ENCODE results near the gene PDCD2.
"Not testable (repeated sequence)": the region's sequence is repeated elsewhere in the genome, so short reads cannot be mapped to it uniquely, and the experiment has no call there.

PDCD2 gene

DNA sequence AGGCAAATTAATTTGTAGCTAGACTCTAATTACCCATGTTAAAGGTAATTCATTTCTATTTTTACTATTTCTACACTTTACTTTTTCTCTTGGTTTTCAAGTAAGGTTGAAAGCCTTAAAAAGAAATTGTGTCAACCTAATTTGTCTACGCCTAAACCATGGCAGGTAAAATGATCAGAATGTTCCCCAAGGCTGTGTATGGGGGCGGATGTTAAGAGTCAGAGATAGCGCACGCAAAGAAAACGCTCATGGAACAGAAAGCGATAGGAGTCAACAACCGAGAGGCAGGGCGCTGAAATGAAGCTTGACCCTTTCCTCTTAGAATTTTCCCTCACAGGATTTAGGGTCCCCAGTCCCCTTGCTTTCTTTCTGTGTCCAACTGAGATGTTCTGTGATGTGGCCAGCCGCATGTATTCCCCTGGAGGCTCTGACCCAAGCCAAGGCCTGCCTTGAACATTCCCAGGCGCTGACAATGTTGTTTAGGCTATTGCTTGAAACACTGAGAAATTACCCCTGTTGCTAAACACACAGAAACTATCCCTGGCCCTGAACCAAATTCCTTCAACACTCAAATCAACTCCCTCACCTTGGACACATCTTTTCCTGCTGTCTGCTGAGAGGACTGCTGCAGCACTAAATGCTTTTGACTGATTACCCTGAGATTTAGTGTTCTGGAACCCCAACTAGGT is 42.3 kb downstream of the PDCD2 start:
- Histone ChIP-seq H3K36me3 (ENCODE audit: insufficient read depth, insufficient read length, low read length) (peaks cover 88% of the 10 kb centered on the region), H3K9me3 (ENCODE audit: insufficient read depth, low read length) (no peaks in the 10 kb centered on the region), H3K4me3 (ENCODE audit: insufficient read length, low read depth) (no peak overlapping the region), H3K27me3 (ENCODE audit: insufficient read depth, insufficient read length) (no peaks in the 10 kb centered on the region), H3K4me1 (ENCODE audit: insufficient read depth, insufficient read length) (no peaks in the 10 kb centered on the region), H3K9ac (ENCODE audit: insufficient read length, low read depth) (no peak overlapping the region)
- no peak for TF ChIP-seq SUZ12 (IDR thresholded peaks at IDR 0.05; ENCODE audit: extremely low read depth, insufficient read depth, insufficient read length)
- no peak for TF ChIP-seq ZNF274 (IDR thresholded peaks at IDR 0.05; ENCODE audit: low read depth, low read length)
- TF ChIP-seq YY1 (IDR thresholded peaks at IDR 0.05; ENCODE audit: insufficient read depth, insufficient read length) = no peak
- no peak for DNase-seq (ENCODE audit: low read depth, low spot score)

DNA sequence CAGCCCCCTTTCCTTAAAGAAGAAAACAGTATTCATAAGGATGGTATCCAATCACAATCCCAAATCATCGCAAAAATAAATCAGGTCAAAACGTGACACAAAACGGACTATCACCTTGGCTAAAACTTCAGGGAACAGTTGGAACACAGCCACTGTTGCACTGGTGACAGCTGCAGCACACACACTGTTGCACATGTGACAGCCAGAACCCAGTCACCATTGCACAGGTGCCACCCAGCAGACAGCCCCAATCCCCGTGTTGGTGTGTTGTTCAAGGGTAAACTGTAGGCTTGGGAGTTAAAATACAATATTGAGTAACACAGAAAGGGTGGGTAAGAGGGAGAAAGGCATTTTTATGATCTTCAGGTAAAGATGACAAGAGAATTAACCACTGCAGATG is 47.1 kb downstream of the PDCD2 start:
- Histone ChIP-seq H3K4me1 (ENCODE audit: insufficient read depth, insufficient read length) (no peaks in the 10 kb centered on the region), H3K9ac (ENCODE audit: insufficient read length, low read depth) (no peak overlapping the region), H3K9me3 (ENCODE audit: insufficient read depth, low read length) (no peaks in the 10 kb centered on the region), H3K36me3 (ENCODE audit: insufficient read depth, insufficient read length, low read length) (peaks cover 92% of the 10 kb centered on the region), H3K4me3 (ENCODE audit: insufficient read length, low read depth) (no peak overlapping the region), H3K27me3 (ENCODE audit: insufficient read depth, insufficient read length) (no peaks in the 10 kb centered on the region)
- DNase-seq (ENCODE audit: low read depth, low spot score) = no peak
- no peak for TF ChIP-seq SUZ12 (IDR thresholded peaks at IDR 0.05; ENCODE audit: extremely low read depth, insufficient read depth, insufficient read length)
- no peak for TF ChIP-seq YY1 (IDR thresholded peaks at IDR 0.05; ENCODE audit: insufficient read depth, insufficient read length)
- no peak for TF ChIP-seq ZNF274 (IDR thresholded peaks at IDR 0.05; ENCODE audit: low read depth, low read length)

DNA sequence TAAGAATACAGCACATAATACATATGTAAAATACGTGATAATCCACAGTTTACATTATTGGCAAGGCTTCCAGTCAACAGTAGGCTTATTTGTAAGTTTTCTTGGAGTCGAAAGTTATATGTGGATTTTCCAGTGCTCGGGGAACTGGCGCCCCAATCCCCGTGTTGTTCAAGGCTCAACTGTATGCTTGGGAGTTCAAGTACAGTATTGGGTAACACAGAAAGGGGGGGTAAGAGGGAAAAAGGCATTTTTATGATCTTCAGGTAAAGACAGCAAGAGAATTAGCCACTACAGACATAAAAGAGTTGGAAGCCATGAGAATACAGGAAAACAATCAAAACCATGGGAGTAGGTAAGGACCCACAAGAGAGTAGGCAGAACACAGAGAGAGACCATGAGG is 47.8 kb downstream of the PDCD2 start:
- Histone ChIP-seq H3K27me3 (ENCODE audit: insufficient read depth, insufficient read length) (no peaks in the 10 kb centered on the region), H3K9me3 (ENCODE audit: insufficient read depth, low read length) (no peaks in the 10 kb centered on the region), H3K4me3 (ENCODE audit: insufficient read length, low read depth) (no peak overlapping the region), H3K9ac (ENCODE audit: insufficient read length, low read depth) (no peak overlapping the region), H3K4me1 (ENCODE audit: insufficient read depth, insufficient read length) (no peaks in the 10 kb centered on the region), H3K36me3 (ENCODE audit: insufficient read depth, insufficient read length, low read length) (peaks cover 91% of the 10 kb centered on the region)
- DNase-seq (ENCODE audit: low read depth, low spot score) = no peak
- no peak for TF ChIP-seq SUZ12 (IDR thresholded peaks at IDR 0.05; ENCODE audit: extremely low read depth, insufficient read depth, insufficient read length)
- no peak for TF ChIP-seq YY1 (IDR thresholded peaks at IDR 0.05; ENCODE audit: insufficient read depth, insufficient read length)
- no peak for TF ChIP-seq ZNF274 (IDR thresholded peaks at IDR 0.05; ENCODE audit: low read depth, low read length)

DNA sequence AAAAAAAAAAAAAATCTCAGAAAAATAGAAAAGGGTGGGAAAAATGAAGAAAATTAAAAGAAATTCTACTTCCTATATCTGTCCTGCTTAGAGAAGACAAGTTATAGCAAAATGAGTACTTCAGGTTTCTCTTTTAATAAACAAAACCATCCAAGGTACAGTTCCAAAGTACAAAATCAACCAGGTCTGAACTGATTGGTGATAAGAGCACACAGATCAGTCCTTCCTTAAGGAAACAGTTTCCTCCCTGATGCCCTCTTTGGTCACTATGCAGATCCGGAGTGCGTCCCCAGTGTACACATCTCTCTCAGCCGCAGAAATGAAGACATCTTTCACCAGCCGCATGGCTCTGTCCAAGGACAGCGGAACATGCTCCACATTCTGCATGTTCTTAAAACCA is 49.4 kb downstream of the PDCD2 start:
- Histone ChIP-seq H3K9ac (ENCODE audit: insufficient read length, low read depth) (no peak overlapping the region), H3K27me3 (ENCODE audit: insufficient read depth, insufficient read length) (no peaks in the 10 kb centered on the region), H3K9me3 (ENCODE audit: insufficient read depth, low read length) (no peaks in the 10 kb centered on the region), H3K4me3 (ENCODE audit: insufficient read length, low read depth) (no peak overlapping the region), H3K36me3 (ENCODE audit: insufficient read depth, insufficient read length, low read length) (peaks cover 77% of the 10 kb centered on the region), H3K4me1 (ENCODE audit: insufficient read depth, insufficient read length) (no peaks in the 10 kb centered on the region)
- DNase-seq (ENCODE audit: low read depth, low spot score) = no peak
- no peak for TF ChIP-seq ZNF274 (IDR thresholded peaks at IDR 0.05; ENCODE audit: low read depth, low read length)
- no peak for TF ChIP-seq YY1 (IDR thresholded peaks at IDR 0.05; ENCODE audit: insufficient read depth, insufficient read length)
- TF ChIP-seq SUZ12 (IDR thresholded peaks at IDR 0.05; ENCODE audit: extremely low read depth, insufficient read depth, insufficient read length) = no peak

DNA sequence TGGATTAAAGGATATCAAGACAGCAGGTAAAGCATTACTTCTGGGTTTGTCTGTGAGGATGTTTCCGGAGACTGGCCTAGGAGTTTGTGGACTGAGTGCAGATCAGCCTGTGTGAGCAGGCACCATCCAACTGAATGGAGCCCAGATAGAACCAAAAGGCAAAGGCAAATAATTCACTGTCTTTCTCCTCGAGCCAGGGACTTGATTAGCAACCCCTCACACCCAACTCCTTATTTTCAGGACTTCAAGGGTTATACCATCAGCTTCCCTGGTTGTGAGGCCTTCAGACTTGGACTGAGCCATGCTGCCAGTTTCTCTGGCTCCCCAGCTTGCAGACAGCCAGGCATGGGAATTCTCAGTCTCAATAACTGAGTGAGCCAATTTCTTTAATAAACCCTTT is 50.6 kb downstream of the PDCD2 start:
- Histone ChIP-seq H3K36me3 (ENCODE audit: insufficient read depth, insufficient read length, low read length) (peaks cover 69% of the 10 kb centered on the region), H3K9me3 (ENCODE audit: insufficient read depth, low read length) (no peaks in the 10 kb centered on the region), H3K9ac (ENCODE audit: insufficient read length, low read depth) (no peak overlapping the region), H3K27me3 (ENCODE audit: insufficient read depth, insufficient read length) (no peaks in the 10 kb centered on the region), H3K4me1 (ENCODE audit: insufficient read depth, insufficient read length) (no peaks in the 10 kb centered on the region), H3K4me3 (ENCODE audit: insufficient read length, low read depth) (no peak overlapping the region)
- DNase-seq (ENCODE audit: low read depth, low spot score) = no peak
- no peak for TF ChIP-seq YY1 (IDR thresholded peaks at IDR 0.05; ENCODE audit: insufficient read depth, insufficient read length)
- TF ChIP-seq SUZ12 (IDR thresholded peaks at IDR 0.05; ENCODE audit: extremely low read depth, insufficient read depth, insufficient read length) = no peak
- TF ChIP-seq ZNF274 (IDR thresholded peaks at IDR 0.05; ENCODE audit: low read depth, low read length) = no peak

DNA sequence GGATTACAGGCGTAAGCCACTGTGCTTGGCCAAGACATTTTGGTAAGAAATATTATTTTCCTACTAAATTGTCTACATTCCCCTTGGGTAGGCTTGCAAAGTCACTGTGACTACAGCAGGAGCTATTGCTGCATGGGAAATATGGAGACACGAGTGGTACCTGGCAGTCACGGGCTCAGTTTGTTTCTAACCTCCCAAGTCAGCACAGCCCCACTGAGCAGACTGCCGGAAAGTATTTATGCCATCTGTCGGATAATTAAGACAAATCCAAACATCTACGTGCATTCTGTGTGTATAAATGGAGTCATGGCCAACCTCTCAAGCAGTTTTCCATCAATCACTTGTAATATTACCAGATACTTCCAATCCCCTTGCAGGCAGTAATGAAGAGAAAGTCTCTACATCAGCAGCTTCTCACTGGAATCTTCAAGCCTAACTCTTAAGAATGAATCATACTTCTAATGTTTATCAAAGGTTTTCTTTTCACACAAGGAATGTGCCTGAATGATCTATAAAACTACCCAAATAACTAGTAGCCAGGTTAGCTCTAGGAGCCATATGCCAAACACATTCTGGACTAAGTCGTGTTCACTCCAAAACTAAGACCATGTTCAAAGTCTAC is 51.5 kb downstream of the PDCD2 start:
- Histone ChIP-seq H3K36me3 (ENCODE audit: insufficient read depth, insufficient read length, low read length) (peaks cover 62% of the 10 kb centered on the region), H3K9ac (ENCODE audit: insufficient read length, low read depth) (no peak overlapping the region), H3K4me1 (ENCODE audit: insufficient read depth, insufficient read length) (no peaks in the 10 kb centered on the region), H3K27me3 (ENCODE audit: insufficient read depth, insufficient read length) (no peaks in the 10 kb centered on the region), H3K9me3 (ENCODE audit: insufficient read depth, low read length) (no peaks in the 10 kb centered on the region), H3K4me3 (ENCODE audit: insufficient read length, low read depth) (no peak overlapping the region)
- no peak for TF ChIP-seq YY1 (IDR thresholded peaks at IDR 0.05; ENCODE audit: insufficient read depth, insufficient read length)
- TF ChIP-seq ZNF274 (IDR thresholded peaks at IDR 0.05; ENCODE audit: low read depth, low read length) = no peak
- no peak for TF ChIP-seq SUZ12 (IDR thresholded peaks at IDR 0.05; ENCODE audit: extremely low read depth, insufficient read depth, insufficient read length)
- no peak for DNase-seq (ENCODE audit: low read depth, low spot score)

DNA sequence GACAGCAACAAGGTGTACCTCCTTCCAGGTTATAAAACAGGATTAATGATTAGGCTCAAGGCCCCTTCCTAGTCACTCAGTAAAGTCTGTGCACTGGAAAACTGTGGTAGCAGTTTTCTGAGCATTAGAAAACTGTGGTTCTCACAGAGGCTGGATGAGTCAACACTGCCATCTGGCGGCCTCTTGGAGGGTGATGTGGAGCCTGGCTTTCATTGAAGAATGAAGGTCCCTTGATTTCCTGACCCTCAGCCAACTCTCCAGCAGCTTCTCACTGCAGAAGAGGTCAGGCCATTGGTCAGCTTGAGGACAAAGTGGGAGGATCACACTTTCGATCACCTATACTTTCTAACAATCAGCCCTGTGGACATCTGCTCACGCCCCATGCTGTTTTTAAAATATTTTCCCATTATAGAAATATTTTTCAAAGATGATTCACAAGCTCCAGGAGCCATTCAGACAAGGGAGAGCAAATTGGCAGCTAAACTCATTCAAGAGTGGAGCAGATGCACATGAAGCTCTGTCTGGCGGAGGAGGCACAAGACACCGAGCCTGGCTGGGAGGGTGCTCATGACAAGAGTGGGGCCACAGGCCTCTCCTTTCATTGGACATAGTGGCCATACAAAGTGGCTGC is 54.5 kb downstream of the PDCD2 start:
- Histone ChIP-seq H3K9ac (ENCODE audit: insufficient read length, low read depth) (no peak overlapping the region), H3K4me3 (ENCODE audit: insufficient read length, low read depth) (no peak overlapping the region), H3K4me1 (ENCODE audit: insufficient read depth, insufficient read length) (no peaks in the 10 kb centered on the region), H3K9me3 (ENCODE audit: insufficient read depth, low read length) (no peaks in the 10 kb centered on the region), H3K27me3 (ENCODE audit: insufficient read depth, insufficient read length) (no peaks in the 10 kb centered on the region), H3K36me3 (ENCODE audit: insufficient read depth, insufficient read length, low read length) (peaks cover 33% of the 10 kb centered on the region)
- DNase-seq (ENCODE audit: low read depth, low spot score) = peak; percentile 46
- TF ChIP-seq SUZ12 (IDR thresholded peaks at IDR 0.05; ENCODE audit: extremely low read depth, insufficient read depth, insufficient read length) (no peak), ZNF274 (IDR thresholded peaks at IDR 0.05; ENCODE audit: low read depth, low read length) (no peak), YY1 (IDR thresholded peaks at IDR 0.05; ENCODE audit: insufficient read depth, insufficient read length) (no peak)

DNA sequence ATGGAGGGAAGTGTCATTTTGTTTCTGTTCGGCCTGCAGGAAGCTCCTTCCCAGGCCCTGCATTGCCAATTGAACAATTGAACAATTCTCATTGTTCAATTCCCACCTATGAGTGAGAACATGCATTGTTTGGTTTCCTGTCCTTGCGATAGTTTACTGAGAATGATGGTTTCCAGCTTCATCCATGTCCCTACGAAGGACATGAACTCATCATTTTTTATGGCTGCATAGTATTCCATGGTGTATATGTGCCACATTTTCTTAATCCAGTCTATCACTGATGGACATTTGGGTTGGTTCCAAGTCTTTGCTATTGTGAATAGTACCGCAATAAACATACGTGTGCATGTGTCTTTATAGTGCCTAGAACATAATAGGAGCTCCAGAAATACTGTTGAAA is 56.4 kb downstream of the PDCD2 start:
- H3K4me1 ChIP-seq (ENCODE audit: insufficient read depth, insufficient read length); H3K9me3 ChIP-seq (ENCODE audit: insufficient read depth, low read length); H3K9ac ChIP-seq (ENCODE audit: insufficient read length, low read depth); H3K4me3 ChIP-seq (ENCODE audit: insufficient read length, low read depth); DNase-seq (ENCODE audit: low read depth, low spot score); H3K27me3 ChIP-seq (ENCODE audit: insufficient read depth, insufficient read length): not testable (repeated sequence)
- H3K36me3 ChIP-seq (ENCODE audit: insufficient read depth, insufficient read length, low read length) = peaks cover 14% of the 10 kb centered on the region
